C4-2B (cell line): Measurements from ENCODE around the gene CHST8.

Source experiments
- H3K27ac ChIP-seq: fragments of 450-650 bp; 2 replicates; pipeline ENCODE4 v1.5.1; 2017
- ZFX ChIP-seq: fragments of 450-650 bp; IDR thresholded peaks from 2 replicates; pipeline ENCODE4 v1.6.1; 2017
- TF ChIP-seq, protein P1 (sequence below): fragments of 450-650 bp; conservative IDR thresholded peaks from 2 replicates; pipeline ENCODE4 v1.5.1; 2017; ENCODE audit warnings: mild to moderate bottlenecking

Gene CHST8

DNA sequence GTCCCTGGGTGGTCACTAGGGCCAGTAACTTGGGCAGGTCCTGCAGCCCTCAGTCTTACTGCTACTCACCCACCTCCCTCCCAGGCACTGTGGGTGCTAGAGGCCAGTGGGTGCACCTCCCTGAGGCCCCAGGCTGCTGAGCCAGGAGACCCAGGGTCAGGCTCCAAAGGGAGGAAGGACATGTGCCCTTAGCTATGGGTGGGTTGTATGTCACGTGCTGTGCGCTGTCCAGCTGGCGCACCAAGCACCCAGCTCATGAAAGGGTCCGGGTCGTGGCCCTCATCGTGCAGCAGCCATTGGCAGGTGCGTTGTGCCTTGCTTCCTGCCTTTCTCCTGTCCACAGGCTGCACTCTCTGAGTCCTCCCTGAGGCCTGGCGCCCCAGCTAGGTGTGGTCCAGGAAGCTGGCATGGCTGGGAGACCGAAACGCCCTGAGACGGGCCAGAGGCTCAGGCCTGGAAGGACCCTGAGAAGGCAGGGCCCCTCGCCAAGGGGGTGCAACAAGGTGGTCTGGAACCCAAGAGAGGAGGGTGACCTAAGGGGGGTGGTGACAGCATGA is 127.9 kb downstream of the CHST8 start:
- TF ChIP-seq ZFX = no peak
- TF ChIP-seq, protein P1, sequence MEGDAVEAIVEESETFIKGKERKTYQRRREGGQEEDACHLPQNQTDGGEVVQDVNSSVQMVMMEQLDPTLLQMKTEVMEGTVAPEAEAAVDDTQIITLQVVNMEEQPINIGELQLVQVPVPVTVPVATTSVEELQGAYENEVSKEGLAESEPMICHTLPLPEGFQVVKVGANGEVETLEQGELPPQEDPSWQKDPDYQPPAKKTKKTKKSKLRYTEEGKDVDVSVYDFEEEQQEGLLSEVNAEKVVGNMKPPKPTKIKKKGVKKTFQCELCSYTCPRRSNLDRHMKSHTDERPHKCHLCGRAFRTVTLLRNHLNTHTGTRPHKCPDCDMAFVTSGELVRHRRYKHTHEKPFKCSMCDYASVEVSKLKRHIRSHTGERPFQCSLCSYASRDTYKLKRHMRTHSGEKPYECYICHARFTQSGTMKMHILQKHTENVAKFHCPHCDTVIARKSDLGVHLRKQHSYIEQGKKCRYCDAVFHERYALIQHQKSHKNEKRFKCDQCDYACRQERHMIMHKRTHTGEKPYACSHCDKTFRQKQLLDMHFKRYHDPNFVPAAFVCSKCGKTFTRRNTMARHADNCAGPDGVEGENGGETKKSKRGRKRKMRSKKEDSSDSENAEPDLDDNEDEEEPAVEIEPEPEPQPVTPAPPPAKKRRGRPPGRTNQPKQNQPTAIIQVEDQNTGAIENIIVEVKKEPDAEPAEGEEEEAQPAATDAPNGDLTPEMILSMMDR = no peak
- H3K27ac ChIP-seq = no peak overlapping the region

DNA sequence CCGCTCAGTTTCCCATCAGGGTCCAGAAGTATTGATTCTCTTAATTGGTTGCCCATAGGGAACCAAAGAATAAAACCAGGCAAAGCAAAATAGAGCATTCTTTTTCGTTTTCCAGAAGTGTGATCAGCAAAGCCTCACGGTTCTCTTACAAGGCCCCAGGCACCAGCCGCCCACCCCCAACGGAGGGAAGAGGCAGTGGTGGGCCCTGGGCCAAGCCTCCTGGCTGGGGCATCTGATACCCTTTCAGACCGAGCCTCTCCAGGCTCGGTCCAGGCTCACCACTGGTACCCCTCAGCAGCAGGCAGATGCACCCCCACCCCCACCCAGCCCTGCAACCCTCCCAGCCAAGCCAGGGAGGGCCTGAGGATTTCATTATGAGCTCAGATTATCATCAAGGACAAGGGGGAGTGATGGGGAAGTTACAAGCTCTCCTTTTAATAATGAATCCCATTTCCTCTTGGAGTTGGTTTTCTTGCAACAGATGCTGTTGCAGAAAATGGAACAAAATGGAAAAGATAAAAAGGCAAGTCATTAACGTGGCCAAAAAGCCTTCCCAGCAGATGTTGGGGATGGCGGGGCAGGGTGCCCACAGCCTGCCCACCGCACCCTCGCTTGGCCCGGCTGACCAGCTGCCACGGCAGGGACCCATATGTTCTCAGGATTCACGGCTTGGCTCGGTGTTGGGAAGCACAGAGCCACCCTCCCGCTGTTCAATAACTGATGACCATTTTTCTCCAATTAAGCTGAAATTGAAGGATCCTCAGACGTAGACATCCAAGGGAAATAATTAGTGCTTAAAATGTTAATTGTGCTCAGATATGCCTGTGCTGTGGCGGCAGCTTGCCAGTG is 129.1 kb downstream of the CHST8 start:
- H3K27ac ChIP-seq = no peak overlapping the region
- TF ChIP-seq, protein P1 = no peak
- no peak for TF ChIP-seq ZFX

DNA sequence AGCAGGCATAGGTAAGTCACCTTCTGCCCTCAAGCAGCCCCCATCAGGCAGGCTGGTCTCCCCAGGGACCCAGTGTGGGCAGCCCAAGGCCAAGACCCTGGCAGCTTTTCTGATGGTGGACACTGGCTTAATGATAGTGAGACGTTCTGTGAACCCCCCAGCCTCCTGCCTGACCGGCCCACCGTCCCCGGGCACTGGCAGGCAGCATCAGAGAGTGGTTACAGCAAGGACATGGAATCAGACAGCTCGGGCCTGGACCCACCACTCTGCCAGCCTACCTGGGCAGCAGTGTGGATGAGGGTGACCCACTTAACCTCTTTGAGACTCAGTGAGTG is 129.7 kb downstream of the CHST8 start:
- no peak overlapping the region for H3K27ac ChIP-seq

DNA sequence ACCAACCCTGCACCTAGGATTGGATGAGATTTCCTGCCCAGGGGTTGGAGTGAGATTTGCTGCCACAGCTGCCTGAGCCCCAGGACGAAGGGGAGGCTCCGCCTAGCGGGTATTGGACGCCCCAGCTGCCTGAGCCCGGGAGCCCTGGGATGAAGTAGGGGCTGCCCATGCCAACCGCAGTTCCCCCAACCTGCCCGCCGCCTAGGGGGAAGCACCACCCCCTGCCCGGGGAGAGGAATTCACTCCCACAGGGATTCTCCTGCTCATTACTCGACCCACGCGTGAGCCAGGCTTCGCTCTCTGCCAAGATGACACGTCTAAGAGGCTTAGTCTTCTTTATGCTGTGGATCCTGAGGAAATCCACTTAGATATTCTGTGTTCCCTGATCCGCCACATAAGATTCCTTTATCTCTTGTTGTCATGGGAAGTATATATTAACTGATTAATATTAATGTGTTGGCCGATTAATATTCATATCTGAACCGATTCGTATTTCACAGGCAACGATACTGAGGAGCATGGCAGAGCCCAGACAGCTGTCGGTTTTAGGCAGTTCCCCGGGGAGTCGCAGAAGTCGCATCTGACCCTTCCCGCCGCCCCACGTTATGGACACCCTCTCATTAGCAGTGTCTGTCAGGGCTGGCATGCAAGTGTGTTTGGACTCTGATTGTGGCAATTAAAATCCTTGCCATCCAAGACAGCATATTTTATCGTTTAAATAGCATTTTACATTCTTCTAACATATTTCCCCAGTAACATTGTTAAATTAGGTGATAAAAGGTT is 130.5 kb downstream of the CHST8 start:
- TF ChIP-seq, protein P1 = no peak
- no peak for TF ChIP-seq ZFX
- no peak overlapping the region for H3K27ac ChIP-seq

More for the DNA sequence above, 129.7 kb downstream of the CHST8 start:
- TF ChIP-seq, protein P1 = no peak
- TF ChIP-seq ZFX = no peak

DNA sequence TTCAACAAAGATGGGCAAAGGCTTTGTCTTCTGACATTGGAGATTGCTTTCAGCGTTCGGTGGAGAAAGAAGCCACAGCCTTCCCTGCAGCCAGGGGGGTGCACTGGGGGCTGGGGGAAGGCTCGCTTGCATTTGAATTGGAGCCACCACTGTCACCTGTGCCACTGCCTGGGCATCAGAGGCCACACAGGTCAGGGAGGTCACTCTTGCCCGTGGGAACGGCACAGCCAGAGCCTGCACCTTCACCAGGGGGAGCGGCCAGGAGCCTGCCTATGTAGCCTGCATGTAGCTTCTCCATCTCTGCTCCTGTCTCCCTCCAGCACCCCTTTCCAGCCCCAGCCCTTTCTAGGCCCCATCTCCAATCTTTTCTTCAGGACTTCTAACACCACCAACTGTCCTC is 131.2 kb downstream of the CHST8 start:
- TF ChIP-seq, protein P1 = no peak
- TF ChIP-seq ZFX = no peak
- H3K27ac ChIP-seq = no peak overlapping the region

DNA sequence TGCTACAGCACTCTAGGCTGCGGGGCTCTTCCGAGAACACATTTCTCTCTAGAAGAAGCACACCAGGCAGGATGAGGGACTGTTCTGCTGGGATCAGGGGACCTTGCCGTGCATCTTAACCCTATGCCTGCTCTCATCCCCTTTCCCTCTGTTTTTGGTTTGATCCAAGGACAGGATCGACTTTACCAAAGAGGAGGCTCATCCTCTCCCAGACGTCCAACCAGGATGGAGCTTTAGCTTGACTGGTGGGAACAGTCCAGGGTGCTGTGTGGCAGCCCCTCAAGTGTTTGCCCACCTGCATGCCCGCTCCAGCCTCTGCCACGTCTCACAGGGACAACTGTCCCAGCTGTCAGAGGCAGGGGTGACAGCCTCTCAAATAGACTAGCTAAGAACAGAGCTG is 132.6 kb downstream of the CHST8 start:
- TF ChIP-seq, protein P1 = no peak
- no peak for TF ChIP-seq ZFX
- no peak overlapping the region for H3K27ac ChIP-seq
